ENCODE data around the gene L2HGDH.

DNA sequence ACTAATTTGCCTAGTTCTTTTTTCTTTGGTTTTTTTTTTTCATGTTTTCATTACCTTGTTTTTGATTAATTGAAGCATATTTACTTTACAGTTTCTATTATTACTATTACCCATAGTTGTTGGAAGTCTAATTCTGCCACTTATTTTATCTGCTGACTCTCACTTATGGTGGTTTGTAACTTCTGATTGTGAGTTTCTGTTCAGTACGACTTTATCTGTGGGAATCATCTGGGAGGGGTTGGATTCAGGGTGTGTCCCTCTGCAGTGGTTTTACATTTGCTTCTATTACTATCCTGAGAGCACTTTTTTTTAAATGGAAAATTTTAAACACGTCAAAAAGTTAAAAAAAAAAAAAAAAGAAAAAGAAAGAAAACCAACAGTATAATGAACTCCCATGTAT is 54.3 kb downstream of the L2HGDH start:
- TF ChIP-seq USF1 (IDR thresholded peaks at IDR 0.05; ENCODE audit: borderline replicate concordance, low read depth) = no peak
- TF ChIP-seq, protein P1, sequence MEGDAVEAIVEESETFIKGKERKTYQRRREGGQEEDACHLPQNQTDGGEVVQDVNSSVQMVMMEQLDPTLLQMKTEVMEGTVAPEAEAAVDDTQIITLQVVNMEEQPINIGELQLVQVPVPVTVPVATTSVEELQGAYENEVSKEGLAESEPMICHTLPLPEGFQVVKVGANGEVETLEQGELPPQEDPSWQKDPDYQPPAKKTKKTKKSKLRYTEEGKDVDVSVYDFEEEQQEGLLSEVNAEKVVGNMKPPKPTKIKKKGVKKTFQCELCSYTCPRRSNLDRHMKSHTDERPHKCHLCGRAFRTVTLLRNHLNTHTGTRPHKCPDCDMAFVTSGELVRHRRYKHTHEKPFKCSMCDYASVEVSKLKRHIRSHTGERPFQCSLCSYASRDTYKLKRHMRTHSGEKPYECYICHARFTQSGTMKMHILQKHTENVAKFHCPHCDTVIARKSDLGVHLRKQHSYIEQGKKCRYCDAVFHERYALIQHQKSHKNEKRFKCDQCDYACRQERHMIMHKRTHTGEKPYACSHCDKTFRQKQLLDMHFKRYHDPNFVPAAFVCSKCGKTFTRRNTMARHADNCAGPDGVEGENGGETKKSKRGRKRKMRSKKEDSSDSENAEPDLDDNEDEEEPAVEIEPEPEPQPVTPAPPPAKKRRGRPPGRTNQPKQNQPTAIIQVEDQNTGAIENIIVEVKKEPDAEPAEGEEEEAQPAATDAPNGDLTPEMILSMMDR (IDR thresholded peaks at IDR 0.05) = no peak
- TF ChIP-seq YY1 (IDR thresholded peaks at IDR 0.05; ENCODE audit: low read depth) = no peak
- TF ChIP-seq EZH2phosphoT487 (IDR thresholded peaks at IDR 0.05; ENCODE audit: borderline replicate concordance, low read depth) = no peak
- no peak for TF ChIP-seq MAX (IDR thresholded peaks at IDR 0.05; ENCODE audit: low read depth)
- TF ChIP-seq, protein P2, sequence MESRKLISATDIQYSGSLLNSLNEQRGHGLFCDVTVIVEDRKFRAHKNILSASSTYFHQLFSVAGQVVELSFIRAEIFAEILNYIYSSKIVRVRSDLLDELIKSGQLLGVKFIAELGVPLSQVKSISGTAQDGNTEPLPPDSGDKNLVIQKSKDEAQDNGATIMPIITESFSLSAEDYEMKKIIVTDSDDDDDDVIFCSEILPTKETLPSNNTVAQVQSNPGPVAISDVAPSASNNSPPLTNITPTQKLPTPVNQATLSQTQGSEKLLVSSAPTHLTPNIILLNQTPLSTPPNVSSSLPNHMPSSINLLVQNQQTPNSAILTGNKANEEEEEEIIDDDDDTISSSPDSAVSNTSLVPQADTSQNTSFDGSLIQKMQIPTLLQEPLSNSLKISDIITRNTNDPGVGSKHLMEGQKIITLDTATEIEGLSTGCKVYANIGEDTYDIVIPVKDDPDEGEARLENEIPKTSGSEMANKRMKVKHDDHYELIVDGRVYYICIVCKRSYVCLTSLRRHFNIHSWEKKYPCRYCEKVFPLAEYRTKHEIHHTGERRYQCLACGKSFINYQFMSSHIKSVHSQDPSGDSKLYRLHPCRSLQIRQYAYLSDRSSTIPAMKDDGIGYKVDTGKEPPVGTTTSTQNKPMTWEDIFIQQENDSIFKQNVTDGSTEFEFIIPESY (IDR thresholded peaks at IDR 0.05; ENCODE audit: borderline replicate concordance, low read depth) = no peak
- TF ChIP-seq TEAD4 (IDR thresholded peaks at IDR 0.05; ENCODE audit: borderline replicate concordance, insufficient read depth) = no peak
- no peak for TF ChIP-seq TAF1 (IDR thresholded peaks at IDR 0.05; ENCODE audit: borderline replicate concordance, low read depth, low read length)
- no peak for TF ChIP-seq NRF1 (IDR thresholded peaks at IDR 0.05; ENCODE audit: low read depth, low read length)
- no peak for TF ChIP-seq RAD21 (IDR thresholded peaks at IDR 0.05; ENCODE audit: low read length)
- TF ChIP-seq JUND (IDR thresholded peaks at IDR 0.05) = no peak
- no peak for TF ChIP-seq RCOR1 (IDR thresholded peaks at IDR 0.05; ENCODE audit: low read length)
- TF ChIP-seq, protein P3, sequence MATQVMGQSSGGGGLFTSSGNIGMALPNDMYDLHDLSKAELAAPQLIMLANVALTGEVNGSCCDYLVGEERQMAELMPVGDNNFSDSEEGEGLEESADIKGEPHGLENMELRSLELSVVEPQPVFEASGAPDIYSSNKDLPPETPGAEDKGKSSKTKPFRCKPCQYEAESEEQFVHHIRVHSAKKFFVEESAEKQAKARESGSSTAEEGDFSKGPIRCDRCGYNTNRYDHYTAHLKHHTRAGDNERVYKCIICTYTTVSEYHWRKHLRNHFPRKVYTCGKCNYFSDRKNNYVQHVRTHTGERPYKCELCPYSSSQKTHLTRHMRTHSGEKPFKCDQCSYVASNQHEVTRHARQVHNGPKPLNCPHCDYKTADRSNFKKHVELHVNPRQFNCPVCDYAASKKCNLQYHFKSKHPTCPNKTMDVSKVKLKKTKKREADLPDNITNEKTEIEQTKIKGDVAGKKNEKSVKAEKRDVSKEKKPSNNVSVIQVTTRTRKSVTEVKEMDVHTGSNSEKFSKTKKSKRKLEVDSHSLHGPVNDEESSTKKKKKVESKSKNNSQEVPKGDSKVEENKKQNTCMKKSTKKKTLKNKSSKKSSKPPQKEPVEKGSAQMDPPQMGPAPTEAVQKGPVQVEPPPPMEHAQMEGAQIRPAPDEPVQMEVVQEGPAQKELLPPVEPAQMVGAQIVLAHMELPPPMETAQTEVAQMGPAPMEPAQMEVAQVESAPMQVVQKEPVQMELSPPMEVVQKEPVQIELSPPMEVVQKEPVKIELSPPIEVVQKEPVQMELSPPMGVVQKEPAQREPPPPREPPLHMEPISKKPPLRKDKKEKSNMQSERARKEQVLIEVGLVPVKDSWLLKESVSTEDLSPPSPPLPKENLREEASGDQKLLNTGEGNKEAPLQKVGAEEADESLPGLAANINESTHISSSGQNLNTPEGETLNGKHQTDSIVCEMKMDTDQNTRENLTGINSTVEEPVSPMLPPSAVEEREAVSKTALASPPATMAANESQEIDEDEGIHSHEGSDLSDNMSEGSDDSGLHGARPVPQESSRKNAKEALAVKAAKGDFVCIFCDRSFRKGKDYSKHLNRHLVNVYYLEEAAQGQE (IDR thresholded peaks at IDR 0.05; ENCODE audit: low read depth, low read length) = no peak
